ENCODE measurements around the gene FAM83E. TPM values are rescaled to one million over a fixed set of nuclear protein-coding genes. Genes with fewer than 3 reads are reported as not detected.
A peak's percentile ranks its signal among the peaks of the same experiment; 100 is the strongest.

FAM83E gene
- total RNA-seq, 1 experiment from 2014 or later, result 5.5 TPM

- Histone ChIP-seq H3K27ac (ENCODE audit: low read depth, low read length, poor library complexity, severe bottlenecking) (peak overlapping the region; percentile 32), H3K4me1 (ENCODE audit: insufficient read depth, low read length, poor library complexity, severe bottlenecking) (peaks cover 20% of the 10 kb centered on the region), H3K27me3 (replicated peaks; ENCODE audit: insufficient read depth, low read depth, low read length, poor library complexity) (no peaks in the 10 kb centered on the region), H3K36me3 (ENCODE audit: insufficient read depth, low read length, poor library complexity, severe bottlenecking) (peaks cover 37% of the 10 kb centered on the region), H3K4me3 (ENCODE audit: low read depth, low read length, poor library complexity, severe bottlenecking) (no peak overlapping the region), H3K9me3 (ENCODE audit: low read depth, low read length, poor library complexity, severe bottlenecking) (no peaks in the 10 kb centered on the region)
- intact Hi-C loops (cut with micrococcal nuclease; ENCODE audit: unreplicated experiment), result no loop called here
- TF ChIP-seq EZH2 (IDR thresholded peaks at IDR 0.05; ENCODE audit: borderline replicate concordance, low read depth, low read length, poor library complexity, severe bottlenecking), result no peak
- no peak for TF ChIP-seq CTCF (conservative IDR thresholded peaks at IDR 0.05; ENCODE audit: low read depth, low read length)
- ChIA-PET POLR2A (ENCODE audit: low non-redundant PET) (no interaction called here), CTCF (interaction anchor here (0.6 kb wide), 1 partner anchor 93 kb away, joined by 4 read pairs; no protein-coding TSS in a partner anchor)
- BruUV-seq (replicated peaks), result no TSS peak
- DNase-seq (ENCODE audit: low spot score), result no peak
These were observed 1.2 kb upstream of the FAM83E start for GRCh38 chr19:48616041-48616436.

- TF ChIP-seq CTCF (conservative IDR thresholded peaks at IDR 0.05; ENCODE audit: low read depth, low read length) (no peak), EZH2 (IDR thresholded peaks at IDR 0.05; ENCODE audit: borderline replicate concordance, low read depth, low read length, poor library complexity, severe bottlenecking) (no peak)
- Histone ChIP-seq H3K27ac (ENCODE audit: low read depth, low read length, poor library complexity, severe bottlenecking) (peak overlapping the region; percentile 32), H3K4me3 (ENCODE audit: low read depth, low read length, poor library complexity, severe bottlenecking) (no peak overlapping the region), H3K27me3 (replicated peaks; ENCODE audit: insufficient read depth, low read depth, low read length, poor library complexity) (no peaks in the 10 kb centered on the region), H3K9me3 (ENCODE audit: low read depth, low read length, poor library complexity, severe bottlenecking) (no peaks in the 10 kb centered on the region), H3K4me1 (ENCODE audit: insufficient read depth, low read length, poor library complexity, severe bottlenecking) (peaks cover 20% of the 10 kb centered on the region), H3K36me3 (ENCODE audit: insufficient read depth, low read length, poor library complexity, severe bottlenecking) (peaks cover 37% of the 10 kb centered on the region)
- no peak for DNase-seq (ENCODE audit: low spot score)
- CTCF ChIA-PET, result interaction anchor here (0.6 kb wide), 1 partner anchor 92 kb away, joined by 4 read pairs; no protein-coding TSS in a partner anchor
- no TSS peak for BruUV-seq (replicated peaks)
- POLR2A ChIA-PET (ENCODE audit: low non-redundant PET), result no interaction called here
- intact Hi-C loops (cut with micrococcal nuclease; ENCODE audit: unreplicated experiment), result no loop called here
These were observed 560 bp upstream of the FAM83E start for GRCh38 chr19:48615231-48616040.

GRCh38 chr19:48613852-48614435, 932 bp downstream of the FAM83E start:
- H3K27me3 ChIP-seq (replicated peaks; ENCODE audit: insufficient read depth, low read depth, low read length, poor library complexity), result no peaks in the 10 kb centered on the region
- no peaks in the 10 kb centered on the region for H3K9me3 ChIP-seq (ENCODE audit: low read depth, low read length, poor library complexity, severe bottlenecking)
- ChIA-PET CTCF (no interaction called here), POLR2A (ENCODE audit: low non-redundant PET) (no interaction called here)
- BruUV-seq (replicated peaks), result no TSS peak
- TF ChIP-seq CTCF (conservative IDR thresholded peaks at IDR 0.05; ENCODE audit: low read depth, low read length) (no peak), EZH2 (IDR thresholded peaks at IDR 0.05; ENCODE audit: borderline replicate concordance, low read depth, low read length, poor library complexity, severe bottlenecking) (no peak)
- H3K4me3 ChIP-seq (ENCODE audit: low read depth, low read length, poor library complexity, severe bottlenecking), result no peak overlapping the region
- peaks cover 37% of the 10 kb centered on the region for H3K36me3 ChIP-seq (ENCODE audit: insufficient read depth, low read length, poor library complexity, severe bottlenecking)
- no peak for DNase-seq (ENCODE audit: low spot score)
- H3K27ac ChIP-seq (ENCODE audit: low read depth, low read length, poor library complexity, severe bottlenecking), result peak overlapping the region; percentile 42
- intact Hi-C loops (cut with micrococcal nuclease; ENCODE audit: unreplicated experiment), result no loop called here
- H3K4me1 ChIP-seq (ENCODE audit: insufficient read depth, low read length, poor library complexity, severe bottlenecking), result peaks cover 20% of the 10 kb centered on the region

Measured in A673 (cell line).